DND-41 (cell line): ENCODE data around the gene KPTN.

Experiments
- EZH2 ChIP-seq: IDR thresholded peaks from 3 replicates; pipeline ENCODE4 v1.6.1; 2012; ENCODE audit warnings: borderline replicate concordance, low read depth, mild to moderate bottlenecking, moderate library complexity, low read length, inconsistent platforms; ENCODE audit not compliant: severe bottlenecking
- TF ChIP-seq, protein P1 (sequence below): IDR thresholded peaks from 2 replicates; pipeline ENCODE4 v1.5.1; 2012; ENCODE audit warnings: borderline replicate concordance, low read length, moderate library complexity, mild to moderate bottlenecking; ENCODE audit not compliant: poor library complexity, severe bottlenecking; ENCODE audit errors: extremely low read depth

DNA sequence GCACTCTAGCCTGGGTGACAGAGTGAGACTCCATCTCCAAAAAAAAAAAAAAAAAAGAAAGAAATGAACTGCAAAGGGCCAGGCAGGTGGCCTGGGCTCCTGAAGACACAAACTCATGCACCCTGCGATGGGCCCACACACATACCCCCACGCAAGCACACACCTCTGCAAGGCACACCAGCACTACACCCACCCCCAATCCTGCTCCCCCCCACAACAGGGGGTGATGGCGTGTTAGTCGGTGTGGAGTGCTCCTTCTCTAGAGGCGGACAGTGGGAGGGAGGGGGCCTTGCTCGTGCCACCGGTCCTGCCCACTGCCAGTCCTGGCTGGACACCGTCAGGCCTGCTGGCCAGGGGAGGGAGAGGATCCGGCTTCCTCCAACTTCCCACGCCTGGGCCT lies 10.7 kb downstream of the KPTN start:
- TF ChIP-seq, protein P1, sequence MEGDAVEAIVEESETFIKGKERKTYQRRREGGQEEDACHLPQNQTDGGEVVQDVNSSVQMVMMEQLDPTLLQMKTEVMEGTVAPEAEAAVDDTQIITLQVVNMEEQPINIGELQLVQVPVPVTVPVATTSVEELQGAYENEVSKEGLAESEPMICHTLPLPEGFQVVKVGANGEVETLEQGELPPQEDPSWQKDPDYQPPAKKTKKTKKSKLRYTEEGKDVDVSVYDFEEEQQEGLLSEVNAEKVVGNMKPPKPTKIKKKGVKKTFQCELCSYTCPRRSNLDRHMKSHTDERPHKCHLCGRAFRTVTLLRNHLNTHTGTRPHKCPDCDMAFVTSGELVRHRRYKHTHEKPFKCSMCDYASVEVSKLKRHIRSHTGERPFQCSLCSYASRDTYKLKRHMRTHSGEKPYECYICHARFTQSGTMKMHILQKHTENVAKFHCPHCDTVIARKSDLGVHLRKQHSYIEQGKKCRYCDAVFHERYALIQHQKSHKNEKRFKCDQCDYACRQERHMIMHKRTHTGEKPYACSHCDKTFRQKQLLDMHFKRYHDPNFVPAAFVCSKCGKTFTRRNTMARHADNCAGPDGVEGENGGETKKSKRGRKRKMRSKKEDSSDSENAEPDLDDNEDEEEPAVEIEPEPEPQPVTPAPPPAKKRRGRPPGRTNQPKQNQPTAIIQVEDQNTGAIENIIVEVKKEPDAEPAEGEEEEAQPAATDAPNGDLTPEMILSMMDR: no peak
- TF ChIP-seq EZH2: no peak
